Raji (cell line): Measurements from ENCODE around the gene HOXB8.

Experiments used
- POLR2A ChIP-seq: IDR thresholded peaks from 2 replicates; pipeline ENCODE4 v1.6.1; 2011; ENCODE audit warnings: low read depth, low read length, control low read depth; ENCODE audit not compliant: insufficient read depth

HOXB8 gene

GRCh38 chr17:48569240-48569582 is 45.9 kb downstream of the HOXB8 start:
- no peak for TF ChIP-seq POLR2A

DNA sequence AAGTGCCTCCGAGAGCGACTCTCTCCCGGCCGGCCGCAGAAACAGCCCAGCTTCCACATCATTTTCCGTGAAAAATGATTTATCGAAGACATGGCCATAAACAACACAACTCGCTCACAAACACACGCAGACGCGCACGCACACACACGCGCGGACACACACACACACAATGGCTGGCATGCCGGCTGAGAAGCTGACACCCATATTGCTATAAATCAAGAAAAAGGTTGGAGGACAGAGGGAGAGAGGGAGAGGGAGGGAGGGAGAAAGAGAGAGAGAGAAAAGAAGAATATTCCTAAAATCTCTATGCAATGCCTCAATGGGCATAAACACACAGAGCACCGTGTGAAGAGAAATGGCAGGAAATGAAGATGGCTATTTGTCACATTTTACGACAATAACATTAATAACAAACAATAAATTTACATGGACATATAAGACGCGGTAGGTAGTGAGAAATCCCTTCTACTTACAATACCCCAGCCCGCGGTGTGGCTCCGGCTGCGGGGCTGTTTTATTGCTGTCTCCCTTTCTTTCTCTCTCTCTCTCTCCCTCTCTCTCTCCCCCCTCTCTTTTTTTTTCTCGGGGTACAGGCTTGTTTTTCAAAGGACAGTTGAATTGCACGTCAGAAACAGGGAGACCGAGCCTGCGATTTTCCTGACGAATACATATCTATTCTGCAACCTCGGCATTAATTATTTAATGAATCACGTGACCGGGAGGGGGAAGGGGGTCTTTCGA is 46.4 kb downstream of the HOXB8 start:
- no peak for TF ChIP-seq POLR2A

GRCh38 chr17:48567646-48568354 is 47.3 kb downstream of the HOXB8 start:
- no peak for TF ChIP-seq POLR2A

- TF ChIP-seq POLR2A, result no peak
These were observed 47.9 kb downstream of the HOXB8 start for GRCh38 chr17:48567209-48567608.

DNA sequence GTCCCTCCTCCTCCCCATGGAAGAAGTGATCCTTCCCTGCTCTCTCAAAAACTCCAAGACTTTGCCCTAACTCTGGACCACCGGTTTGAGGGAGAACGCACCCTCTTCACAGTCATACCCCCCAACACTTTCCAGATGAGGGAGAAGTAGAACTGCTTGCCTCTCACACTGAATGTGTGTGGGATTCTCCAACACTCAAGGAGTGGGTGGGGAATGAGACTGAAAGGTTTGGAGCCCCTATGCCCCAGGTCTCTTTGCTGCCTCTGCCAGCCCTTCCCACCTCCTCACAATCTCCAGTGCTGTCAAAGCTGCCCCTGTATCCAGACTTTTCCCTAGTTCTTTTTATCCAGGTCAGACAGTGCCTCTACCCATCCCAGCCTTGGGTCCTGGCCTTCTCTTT is 48.4 kb downstream of the HOXB8 start:
- no peak for TF ChIP-seq POLR2A

DNA sequence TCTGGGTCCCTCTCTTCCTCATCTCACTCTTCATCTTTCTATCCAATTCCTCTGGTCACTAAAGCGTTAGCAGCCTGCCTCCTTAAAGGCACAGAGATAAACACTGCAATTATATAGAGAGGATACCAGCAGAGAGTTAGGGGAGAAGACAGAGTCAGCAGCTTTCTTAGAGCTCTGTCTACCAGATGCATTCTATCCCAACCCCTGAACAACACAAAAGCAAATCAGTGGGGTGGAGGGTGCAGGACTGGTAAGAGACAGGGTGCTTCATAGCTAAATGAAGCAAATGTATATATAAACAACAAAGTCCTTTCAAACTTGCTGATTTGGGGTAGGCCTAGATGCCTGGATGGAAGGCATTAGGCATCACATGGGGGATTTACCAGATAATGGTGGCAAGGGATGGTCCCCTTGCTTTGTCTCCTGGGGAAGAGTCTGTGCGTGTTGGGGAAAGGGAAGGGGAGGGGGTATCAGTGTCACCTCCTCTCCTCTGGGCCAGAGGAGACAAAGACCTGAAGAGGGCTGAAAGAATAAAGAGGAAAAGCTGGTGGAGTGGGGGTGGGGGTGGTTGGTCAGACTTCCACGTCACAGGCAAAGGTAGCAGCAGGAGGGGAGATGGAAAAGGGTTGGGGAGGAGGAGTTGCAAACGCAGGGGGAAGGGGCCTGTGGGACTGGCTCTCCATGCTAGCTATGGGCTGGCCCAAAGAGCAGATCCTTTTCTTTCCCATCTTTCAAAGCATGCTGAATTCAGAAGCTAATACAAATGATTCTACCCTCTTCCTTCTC is 49.0 kb downstream of the HOXB8 start:
- TF ChIP-seq POLR2A, result no peak

DNA sequence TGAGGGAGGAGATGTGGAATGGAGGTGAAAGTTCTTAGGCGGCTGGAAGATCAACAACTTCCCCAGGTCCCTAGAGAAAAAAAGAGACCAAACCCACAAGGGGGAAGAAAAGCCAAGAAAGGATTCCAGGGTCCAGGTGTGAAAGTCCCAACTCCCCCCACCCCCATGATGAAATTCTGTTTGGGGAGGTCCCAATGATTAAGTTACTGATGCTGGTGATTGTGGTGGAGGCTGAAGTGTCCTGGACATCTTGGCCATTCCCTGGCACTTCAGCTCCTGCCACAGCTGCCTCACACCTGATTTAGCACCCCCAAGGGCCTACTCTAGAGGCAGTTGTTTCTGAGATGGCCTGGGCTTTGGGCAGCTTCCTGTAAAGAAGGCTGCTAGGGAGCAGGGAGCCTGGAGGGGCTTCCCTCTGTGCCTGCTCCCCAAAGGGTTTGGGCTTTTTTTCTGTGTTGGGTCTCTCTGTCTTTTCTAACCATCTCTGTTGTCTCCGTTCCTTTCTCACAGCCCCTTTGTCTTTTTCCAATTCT is 50.0 kb downstream of the HOXB8 start:
- TF ChIP-seq POLR2A, result no peak

- TF ChIP-seq POLR2A, result no peak
These were observed 50.7 kb downstream of the HOXB8 start for GRCh38 chr17:48564188-48565021.

DNA sequence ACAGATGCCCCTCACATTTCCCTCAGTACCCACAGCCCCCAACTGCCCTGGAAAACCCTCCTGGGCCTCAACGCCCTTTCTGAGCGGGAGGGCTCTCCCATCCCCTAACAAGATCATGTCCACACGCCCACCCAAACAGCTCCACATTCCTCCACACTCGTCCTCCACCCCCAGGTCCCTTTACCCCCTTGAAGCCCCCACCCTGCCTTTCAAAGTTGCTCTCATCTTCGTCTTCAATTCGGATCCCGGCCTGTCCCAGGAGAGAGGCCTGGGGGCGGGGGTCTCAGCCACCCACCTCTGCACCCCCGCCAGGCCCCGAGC is 51.3 kb downstream of the HOXB8 start:
- TF ChIP-seq POLR2A, result no peak

DNA sequence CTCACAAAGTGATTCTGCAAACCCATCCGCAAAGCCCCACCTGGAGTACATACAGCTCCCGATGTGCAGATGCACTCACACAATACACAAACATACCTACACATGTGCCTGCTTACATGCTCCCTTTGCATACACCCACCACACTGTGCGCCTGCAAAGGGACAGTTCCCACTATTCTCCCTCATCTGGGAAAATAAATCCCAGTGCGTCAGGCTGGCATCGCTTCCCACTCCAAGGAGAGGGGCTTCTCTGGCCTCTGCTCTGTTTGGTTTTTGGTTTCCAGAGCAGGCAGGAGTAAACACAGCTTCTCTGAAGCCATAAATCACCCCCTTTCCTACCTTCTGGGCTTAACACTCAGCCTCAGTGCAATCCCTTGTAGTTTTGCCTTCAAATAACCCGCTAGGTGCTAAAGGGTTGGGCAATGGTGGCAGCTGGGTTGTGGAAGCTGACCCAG is 51.7 kb downstream of the HOXB8 start:
- no peak for TF ChIP-seq POLR2A

DNA sequence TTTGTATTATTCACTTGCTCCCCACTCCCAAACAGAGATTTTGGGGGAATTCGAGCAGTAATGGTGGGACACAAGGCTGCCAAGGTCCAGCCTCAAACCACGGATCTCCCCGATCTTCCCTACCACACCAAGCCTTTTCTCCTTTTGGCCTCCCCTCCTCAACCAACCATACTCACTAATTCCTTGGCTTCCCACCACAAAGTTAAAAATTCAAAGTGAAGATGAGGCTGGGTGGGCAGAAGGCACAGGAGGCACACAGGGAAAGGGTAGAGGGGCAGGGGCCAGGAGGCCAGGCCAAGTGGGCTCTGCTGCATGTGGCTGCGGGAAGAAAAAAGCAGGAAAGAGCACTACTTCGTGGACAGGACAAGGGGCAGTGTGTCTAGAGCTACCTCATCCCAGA is 52.2 kb downstream of the HOXB8 start:
- TF ChIP-seq POLR2A, result no peak
